H1 (cell line): ENCODE measurements around the gene KCNAB2.

Experiments
- JUND ChIP-seq: IDR thresholded peaks from 2 replicates; pipeline ENCODE4 v1.6.1; 2011; ENCODE audit warnings: mild to moderate bottlenecking, improper control_type of control experiment, low read length
- SIN3A ChIP-seq, 2 experiments: IDR thresholded peaks in 1 of 2; conservative IDR thresholded peaks in 1 of 2; 2 replicates each; pipeline ENCODE4 v1.6.1; 2011 to 2012; ENCODE audit warnings: low read length in 2 of 2, improper control_type of control experiment in 1 of 2, low read depth in 1 of 2, mild to moderate bottlenecking in 1 of 2
- SP1 ChIP-seq: IDR thresholded peaks from 2 replicates; pipeline ENCODE4 v1.6.1; 2011; ENCODE audit warnings: low read depth, low read length
- TF ChIP-seq, protein P1 (sequence below), 3 experiments: IDR thresholded peaks; 1 replicate in 2 of 3; 2 replicates in 1 of 3; pipeline versions ENCODE4 v1.5.1 to v1.6.1; 2011; ENCODE audit warnings: low read length in 3 of 3, mild to moderate bottlenecking in 3 of 3, inconsistent platforms in 2 of 3, low read depth in 1 of 3, moderate library complexity in 1 of 3; ENCODE audit not compliant: insufficient read depth in 1 of 3; ENCODE audit errors: control extremely low read depth in 1 of 3
- TF ChIP-seq, protein P2 (sequence below): fragments of 300-600 bp; sonication (generic); IDR thresholded peaks from 2 replicates; pipeline ENCODE4 v1.7.1; 2012; ENCODE audit warnings: low read length, moderate library complexity, mild to moderate bottlenecking, inconsistent platforms; ENCODE audit not compliant: insufficient replicate concordance

DNA sequence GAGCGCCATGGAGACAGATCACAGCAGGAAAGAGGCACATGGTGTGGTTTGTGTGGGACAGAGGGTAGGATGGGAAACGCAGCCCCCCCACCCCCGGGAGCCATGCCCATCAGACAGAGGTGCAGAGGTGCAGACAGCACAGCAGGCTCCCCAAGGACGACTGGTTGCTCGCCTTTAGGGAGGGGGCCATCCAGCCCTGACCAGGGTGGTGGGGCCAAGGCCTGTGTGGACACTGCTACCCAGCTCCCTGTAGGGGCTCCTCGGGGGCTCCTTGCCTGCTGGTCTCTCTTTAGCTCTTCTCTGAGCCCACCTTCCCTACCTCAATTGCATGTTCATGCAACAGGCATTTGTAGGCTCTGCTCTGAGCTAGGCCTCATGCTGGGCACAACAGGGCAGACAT lies 3.7 kb downstream of the KCNAB2 start:
- TF ChIP-seq SP1 (no peak), SIN3A (conservative IDR thresholded peaks at IDR 0.05 in 1 of 2, IDR thresholded peaks at IDR 0.05 in 1 of 2; ENCODE audit: low read depth in 1 of 2, low read length in 2 of 2) (no peak), JUND (no peak)
- TF ChIP-seq, protein P1, sequence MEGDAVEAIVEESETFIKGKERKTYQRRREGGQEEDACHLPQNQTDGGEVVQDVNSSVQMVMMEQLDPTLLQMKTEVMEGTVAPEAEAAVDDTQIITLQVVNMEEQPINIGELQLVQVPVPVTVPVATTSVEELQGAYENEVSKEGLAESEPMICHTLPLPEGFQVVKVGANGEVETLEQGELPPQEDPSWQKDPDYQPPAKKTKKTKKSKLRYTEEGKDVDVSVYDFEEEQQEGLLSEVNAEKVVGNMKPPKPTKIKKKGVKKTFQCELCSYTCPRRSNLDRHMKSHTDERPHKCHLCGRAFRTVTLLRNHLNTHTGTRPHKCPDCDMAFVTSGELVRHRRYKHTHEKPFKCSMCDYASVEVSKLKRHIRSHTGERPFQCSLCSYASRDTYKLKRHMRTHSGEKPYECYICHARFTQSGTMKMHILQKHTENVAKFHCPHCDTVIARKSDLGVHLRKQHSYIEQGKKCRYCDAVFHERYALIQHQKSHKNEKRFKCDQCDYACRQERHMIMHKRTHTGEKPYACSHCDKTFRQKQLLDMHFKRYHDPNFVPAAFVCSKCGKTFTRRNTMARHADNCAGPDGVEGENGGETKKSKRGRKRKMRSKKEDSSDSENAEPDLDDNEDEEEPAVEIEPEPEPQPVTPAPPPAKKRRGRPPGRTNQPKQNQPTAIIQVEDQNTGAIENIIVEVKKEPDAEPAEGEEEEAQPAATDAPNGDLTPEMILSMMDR (IDR thresholded peaks at IDR 0.05; ENCODE audit: control extremely low read depth in 1 of 3, insufficient read depth in 1 of 3, low read depth in 1 of 3, low read length in 3 of 3): no peak
- TF ChIP-seq, protein P2, sequence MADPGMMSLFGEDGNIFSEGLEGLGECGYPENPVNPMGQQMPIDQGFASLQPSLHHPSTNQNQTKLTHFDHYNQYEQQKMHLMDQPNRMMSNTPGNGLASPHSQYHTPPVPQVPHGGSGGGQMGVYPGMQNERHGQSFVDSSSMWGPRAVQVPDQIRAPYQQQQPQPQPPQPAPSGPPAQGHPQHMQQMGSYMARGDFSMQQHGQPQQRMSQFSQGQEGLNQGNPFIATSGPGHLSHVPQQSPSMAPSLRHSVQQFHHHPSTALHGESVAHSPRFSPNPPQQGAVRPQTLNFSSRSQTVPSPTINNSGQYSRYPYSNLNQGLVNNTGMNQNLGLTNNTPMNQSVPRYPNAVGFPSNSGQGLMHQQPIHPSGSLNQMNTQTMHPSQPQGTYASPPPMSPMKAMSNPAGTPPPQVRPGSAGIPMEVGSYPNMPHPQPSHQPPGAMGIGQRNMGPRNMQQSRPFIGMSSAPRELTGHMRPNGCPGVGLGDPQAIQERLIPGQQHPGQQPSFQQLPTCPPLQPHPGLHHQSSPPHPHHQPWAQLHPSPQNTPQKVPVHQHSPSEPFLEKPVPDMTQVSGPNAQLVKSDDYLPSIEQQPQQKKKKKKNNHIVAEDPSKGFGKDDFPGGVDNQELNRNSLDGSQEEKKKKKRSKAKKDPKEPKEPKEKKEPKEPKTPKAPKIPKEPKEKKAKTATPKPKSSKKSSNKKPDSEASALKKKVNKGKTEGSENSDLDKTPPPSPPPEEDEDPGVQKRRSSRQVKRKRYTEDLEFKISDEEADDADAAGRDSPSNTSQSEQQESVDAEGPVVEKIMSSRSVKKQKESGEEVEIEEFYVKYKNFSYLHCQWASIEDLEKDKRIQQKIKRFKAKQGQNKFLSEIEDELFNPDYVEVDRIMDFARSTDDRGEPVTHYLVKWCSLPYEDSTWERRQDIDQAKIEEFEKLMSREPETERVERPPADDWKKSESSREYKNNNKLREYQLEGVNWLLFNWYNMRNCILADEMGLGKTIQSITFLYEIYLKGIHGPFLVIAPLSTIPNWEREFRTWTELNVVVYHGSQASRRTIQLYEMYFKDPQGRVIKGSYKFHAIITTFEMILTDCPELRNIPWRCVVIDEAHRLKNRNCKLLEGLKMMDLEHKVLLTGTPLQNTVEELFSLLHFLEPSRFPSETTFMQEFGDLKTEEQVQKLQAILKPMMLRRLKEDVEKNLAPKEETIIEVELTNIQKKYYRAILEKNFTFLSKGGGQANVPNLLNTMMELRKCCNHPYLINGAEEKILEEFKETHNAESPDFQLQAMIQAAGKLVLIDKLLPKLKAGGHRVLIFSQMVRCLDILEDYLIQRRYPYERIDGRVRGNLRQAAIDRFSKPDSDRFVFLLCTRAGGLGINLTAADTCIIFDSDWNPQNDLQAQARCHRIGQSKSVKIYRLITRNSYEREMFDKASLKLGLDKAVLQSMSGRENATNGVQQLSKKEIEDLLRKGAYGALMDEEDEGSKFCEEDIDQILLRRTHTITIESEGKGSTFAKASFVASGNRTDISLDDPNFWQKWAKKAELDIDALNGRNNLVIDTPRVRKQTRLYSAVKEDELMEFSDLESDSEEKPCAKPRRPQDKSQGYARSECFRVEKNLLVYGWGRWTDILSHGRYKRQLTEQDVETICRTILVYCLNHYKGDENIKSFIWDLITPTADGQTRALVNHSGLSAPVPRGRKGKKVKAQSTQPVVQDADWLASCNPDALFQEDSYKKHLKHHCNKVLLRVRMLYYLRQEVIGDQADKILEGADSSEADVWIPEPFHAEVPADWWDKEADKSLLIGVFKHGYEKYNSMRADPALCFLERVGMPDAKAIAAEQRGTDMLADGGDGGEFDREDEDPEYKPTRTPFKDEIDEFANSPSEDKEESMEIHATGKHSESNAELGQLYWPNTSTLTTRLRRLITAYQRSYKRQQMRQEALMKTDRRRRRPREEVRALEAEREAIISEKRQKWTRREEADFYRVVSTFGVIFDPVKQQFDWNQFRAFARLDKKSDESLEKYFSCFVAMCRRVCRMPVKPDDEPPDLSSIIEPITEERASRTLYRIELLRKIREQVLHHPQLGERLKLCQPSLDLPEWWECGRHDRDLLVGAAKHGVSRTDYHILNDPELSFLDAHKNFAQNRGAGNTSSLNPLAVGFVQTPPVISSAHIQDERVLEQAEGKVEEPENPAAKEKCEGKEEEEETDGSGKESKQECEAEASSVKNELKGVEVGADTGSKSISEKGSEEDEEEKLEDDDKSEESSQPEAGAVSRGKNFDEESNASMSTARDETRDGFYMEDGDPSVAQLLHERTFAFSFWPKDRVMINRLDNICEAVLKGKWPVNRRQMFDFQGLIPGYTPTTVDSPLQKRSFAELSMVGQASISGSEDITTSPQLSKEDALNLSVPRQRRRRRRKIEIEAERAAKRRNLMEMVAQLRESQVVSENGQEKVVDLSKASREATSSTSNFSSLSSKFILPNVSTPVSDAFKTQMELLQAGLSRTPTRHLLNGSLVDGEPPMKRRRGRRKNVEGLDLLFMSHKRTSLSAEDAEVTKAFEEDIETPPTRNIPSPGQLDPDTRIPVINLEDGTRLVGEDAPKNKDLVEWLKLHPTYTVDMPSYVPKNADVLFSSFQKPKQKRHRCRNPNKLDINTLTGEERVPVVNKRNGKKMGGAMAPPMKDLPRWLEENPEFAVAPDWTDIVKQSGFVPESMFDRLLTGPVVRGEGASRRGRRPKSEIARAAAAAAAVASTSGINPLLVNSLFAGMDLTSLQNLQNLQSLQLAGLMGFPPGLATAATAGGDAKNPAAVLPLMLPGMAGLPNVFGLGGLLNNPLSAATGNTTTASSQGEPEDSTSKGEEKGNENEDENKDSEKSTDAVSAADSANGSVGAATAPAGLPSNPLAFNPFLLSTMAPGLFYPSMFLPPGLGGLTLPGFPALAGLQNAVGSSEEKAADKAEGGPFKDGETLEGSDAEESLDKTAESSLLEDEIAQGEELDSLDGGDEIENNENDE: no peak
